ENCODE measurements around the gene CTAGE8.
"Not testable (repeated sequence)": the region's sequence is repeated elsewhere in the genome, so short reads cannot be mapped to it uniquely, and the experiment has no call there.

CTAGE8 gene

DNA sequence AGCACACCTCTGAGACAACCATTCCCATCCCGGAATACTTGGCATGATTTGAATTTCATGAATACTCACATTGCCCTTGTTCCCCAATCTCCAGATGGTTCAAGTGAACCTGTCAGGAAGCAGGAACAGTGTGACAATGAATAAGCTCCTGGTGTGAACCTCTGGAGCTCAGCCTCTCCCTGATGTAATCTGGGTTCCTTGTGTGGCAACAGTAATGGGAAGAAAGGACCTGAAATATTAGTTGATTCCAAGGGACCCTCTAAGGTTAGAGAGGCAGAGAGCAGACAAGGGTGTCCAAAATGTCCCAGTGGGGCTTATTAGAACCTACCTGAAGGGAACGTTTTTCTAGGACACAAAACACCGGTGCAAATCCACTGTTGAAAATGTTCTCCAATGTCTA is 13.0 kb downstream of the CTAGE8 start:
- no peak for DNase-seq

DNA sequence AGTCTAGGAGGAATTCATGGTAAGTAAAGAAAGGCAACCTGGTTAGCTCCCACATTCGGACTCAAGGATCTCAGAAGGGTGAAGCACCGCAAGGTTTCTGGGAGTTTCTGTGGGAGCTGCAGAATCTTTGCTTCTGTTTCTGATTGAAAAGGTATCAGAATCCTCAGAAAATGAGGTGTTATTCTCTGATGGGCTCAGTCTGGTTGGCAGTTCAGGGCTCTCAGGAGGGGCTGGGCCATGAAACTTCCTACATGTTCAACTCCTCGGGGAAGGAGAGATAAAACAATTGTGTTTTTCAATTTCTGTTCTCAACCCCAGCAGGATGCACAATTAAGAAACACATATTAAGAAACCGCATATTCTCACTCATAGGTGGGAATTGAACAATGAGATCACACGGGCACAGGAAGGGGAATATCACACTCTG is 13.6 kb downstream of the CTAGE8 start:
- DNase-seq, result no peak

DNA sequence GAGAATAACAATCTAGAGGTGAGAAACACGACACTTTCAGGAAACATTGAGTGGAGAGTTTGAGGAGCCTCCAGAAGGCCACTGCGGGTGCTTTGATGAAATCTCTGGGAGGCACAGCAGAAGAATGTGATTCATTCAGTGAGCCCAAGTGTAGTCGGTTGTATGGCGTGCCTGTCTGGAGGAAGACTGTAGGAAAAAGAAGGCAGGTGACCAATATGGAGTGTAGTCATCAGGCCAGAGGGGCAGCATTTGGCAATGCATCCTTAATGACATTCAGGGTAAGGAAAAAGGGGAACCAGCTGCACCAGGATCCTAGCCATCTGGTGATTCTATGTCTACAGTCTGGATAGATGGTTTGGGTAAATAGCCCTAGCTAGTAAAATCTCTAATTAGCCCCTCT is 16.8 kb downstream of the CTAGE8 start:
- not testable (repeated sequence) for DNase-seq

DNA sequence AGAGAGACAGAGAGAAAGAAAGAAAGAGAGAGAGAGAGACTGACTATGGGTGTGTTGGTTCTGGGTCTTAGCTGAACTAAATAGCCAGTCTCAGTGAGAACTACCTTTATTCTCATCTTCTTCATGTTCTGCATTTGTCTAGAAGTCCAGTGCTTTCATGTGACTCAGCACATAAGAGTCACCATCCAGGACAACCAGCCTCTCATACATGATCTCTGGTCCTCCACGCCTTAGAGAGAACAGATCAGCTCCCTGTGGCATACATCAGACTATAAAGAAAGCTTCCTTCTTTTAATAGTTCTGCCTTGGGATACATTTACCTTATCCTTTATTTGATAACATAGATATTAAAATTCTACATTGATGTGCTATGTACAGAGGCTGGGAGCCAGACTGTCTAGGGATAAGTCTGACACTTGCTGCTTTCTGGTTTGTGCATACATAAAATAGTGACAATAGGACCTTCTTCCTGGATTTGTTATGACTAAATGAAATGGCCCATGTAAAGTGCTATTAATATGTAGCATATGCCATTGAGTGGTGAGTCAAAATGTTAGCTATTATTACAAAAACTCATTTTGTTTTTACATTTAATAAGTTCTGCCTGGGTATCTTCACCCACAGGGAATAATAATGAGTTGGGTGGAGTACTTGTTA is 21.3 kb downstream of the CTAGE8 start:
- not testable (repeated sequence) for DNase-seq

DNA sequence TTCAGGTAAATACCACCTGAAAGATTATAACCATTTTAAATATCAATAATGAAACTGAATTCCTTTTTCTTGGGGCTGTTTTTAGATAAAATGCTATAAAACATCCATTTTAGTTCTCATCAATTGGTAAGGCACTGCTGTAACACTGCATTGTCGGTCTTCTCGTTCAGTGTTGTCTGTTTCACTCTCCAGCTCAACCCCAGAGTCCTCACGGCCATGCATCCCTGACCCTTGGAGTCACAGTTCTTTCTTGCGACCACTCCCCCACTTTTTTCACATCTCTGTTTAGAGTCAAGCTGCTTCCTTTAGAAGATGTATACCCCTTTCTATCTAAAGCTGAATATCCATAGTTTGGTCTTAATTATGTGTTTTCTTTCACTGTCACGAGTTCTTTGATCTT is 22.1 kb downstream of the CTAGE8 start:
- not testable (repeated sequence) for DNase-seq

DNA sequence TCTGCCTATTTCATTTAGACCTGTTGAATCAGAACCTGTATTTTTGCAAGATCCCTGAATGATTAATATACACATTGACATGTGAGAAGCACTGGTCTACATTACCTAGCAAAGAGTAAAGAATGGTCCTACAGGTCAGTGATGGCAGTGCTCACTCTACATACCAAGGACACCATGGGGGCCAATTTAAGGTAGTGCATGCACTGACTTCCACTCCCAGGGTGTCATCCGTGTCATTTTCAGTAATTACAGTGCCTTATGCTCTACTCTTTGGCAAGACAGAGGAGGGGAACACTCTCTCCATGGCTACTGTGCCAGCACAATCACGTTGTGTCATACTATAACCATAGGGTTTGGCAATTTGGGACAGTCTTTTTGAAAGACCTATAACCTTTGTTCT is 23.7 kb downstream of the CTAGE8 start:
- DNase-seq, result not testable (repeated sequence)

DNA sequence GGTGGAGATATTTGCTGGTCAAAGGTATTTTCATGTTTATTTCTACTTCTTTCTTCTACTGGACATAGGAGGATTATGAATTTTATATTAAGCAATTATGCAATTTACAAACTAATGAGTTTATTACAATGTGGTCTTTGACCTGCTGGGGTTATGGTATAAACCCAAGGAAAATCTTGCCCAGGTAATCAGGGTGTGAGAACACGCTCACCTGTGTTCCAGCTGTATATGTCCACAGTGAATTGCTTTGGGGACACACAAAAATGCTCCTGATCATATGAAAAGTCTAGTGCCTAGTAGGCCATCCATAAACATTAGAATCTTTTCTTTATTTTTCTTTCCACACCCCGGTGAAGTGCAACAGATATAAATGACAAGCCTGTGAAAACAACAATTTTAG is 29.7 kb downstream of the CTAGE8 start, which contains the start of gene OR2A42:
Gene OR2A42 (minus strand): TSS at position 241 of the 400 bp plus-strand sequence. CDS start 6,762 bp downstream, outside the sequence.
- not testable (repeated sequence) for DNase-seq

DNA sequence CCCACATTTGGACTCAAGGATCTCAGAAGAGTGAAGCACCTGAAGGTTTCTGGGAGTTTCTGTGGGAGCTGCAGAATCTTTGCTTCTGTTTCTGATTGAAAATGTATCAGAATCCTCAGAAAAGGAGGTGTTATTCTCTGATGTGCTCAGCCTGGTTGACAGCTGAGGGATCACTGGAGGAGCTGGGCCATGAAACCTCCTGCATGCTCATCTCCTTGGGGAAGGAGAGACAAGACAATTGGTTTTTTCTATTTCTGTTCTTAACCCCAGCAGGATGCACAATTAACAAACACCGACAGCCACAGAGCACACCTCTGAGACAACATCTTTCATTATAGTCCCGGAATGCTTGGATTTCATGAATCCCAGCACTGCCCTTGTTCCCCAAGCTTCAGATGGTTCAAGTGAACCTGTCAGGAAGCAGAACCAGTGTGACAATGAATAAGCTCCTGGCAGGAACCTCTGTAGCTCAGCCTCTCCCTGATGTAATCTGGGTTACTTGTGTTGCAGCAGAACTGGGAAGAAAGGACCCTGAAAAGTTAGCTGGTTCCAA is 30.5 kb downstream of the CTAGE8 start:
- DNase-seq, result not testable (repeated sequence)

DNA sequence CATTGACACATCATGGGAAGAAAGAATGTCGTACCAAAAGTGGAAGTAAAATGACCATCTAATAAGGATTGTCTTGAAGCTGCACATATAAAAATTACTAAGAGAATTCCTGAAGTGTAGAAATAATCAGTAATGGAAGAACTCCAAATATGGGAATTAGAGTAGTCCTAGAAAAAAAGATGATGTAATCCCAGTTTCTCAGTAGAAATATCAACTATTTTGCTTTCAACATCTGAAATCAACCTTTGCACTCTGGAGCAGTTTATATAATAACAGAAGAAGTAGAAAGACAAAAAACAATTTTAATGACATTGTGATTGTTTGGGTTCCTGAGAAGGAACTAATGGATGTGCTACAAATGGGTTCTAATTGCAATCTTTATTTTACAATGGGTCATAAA is 36.0 kb downstream of the CTAGE8 start:
- DNase-seq, result not testable (repeated sequence)

DNA sequence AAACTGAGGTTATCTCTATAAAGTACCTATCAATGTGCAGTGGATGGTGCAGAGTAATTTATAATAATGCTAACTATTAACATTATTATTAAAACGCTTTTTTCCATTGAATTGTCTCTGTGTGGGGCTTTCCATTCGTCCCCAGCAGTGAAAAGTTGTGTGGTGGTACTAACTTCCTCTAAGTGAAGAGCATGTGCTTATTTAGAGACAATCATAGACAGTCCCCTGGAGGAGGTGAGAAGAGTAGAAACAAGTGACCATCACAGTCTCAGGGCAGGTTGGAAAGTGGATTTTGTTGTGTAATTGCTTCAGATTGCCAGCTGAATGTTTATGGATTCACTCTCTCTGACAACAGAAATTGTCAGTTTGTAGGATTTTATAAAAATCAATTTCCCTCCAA is 38.1 kb downstream of the CTAGE8 start:
- DNase-seq, result not testable (repeated sequence)

DNA sequence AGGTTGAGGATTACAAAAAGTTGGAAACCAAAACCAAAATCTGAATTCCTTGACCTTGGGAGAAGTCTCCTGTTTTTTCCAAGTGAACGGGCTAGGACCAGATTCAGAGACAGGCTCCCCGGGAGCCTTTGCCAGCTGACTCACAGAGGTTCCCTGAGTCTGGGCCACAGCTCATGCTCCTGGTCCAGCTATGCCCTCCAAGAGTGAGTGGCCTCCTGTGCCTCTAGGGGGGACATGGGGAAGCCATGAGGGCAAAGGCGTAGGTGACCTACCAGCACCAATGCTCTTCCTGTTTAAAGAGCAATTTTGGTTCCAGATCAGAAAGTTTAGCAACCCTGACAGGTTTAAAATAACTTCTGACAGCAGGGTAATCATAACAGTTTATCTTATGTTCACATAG is 40.3 kb downstream of the CTAGE8 start:
- not testable (repeated sequence) for DNase-seq

DNA sequence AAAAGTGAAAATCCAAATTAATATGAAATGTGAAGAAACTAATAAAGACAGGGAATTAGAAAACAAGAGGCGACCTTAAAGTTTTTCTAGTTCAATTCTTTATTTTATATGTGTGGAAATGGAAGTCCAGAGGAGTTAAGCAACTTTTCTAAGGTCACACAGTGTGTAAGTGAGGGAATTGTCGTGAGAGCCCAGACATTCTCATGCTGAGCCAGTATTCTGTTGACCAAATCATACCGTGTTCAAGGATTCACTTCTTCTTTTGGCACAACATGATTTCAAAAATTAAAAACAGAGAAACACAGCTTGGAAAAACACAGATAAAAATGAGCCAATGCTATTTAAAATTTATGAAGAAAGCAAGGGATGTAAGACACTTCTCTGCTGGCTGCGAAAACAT is 42.2 kb downstream of the CTAGE8 start:
- not testable (repeated sequence) for DNase-seq

DNA sequence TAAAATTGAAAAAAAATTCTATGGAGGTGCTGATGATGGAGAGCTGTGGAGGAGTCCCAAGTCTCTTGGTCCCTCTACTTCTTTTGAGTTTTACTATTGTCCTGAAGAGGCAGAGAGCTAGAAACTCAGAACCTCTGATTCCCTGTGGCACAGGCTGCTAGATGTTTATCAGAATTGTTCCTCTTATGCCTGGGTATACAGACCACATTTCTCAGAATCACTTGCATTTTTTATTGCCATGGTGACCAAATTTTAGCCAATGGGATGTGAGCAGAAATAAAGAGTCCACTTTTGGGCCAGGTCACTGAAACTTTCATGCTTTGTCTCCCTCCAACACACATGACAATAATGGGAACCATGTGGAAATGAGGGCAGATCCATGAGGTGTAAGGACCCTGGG is 45.4 kb downstream of the CTAGE8 start:
- DNase-seq, result not testable (repeated sequence)

DNA sequence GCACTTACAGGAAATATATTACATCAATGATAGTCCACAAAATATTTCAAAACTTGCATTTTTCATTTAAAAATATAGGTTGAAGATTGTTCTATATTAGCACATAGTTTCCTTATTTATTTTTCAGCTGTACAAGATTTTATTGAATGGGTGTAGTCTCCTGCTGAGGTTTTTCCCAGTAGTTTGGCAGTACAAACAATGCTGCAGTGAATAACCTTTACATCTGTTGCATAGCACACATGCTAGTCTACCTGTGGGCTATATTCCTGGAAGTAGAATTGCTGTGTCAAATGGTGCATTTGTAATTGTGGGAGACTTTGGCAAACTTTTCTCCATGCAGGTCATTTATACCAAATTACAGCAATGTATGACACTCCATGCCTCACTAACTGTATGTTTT is 48.6 kb downstream of the CTAGE8 start:
- DNase-seq, result not testable (repeated sequence)

DNA sequence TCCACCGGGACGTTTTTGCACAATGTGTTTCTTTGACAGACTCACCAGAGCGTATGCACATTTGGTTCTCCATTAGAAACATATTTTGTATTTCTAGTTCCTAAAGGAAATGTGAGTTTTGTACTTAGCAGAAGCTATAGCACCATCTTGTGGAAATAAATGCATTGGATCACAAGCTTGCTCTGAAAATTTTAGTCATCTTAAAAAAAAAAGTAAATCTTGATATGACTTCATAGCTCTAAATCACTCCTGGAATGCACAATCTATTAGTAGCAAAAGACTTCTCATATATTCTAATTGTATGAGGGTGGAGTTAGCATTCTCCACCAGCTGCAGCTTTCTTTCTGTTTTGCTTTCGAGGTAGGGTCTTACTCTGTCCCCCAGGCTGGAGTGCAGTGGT is 49.9 kb downstream of the CTAGE8 start:
- not testable (repeated sequence) for DNase-seq

DNA sequence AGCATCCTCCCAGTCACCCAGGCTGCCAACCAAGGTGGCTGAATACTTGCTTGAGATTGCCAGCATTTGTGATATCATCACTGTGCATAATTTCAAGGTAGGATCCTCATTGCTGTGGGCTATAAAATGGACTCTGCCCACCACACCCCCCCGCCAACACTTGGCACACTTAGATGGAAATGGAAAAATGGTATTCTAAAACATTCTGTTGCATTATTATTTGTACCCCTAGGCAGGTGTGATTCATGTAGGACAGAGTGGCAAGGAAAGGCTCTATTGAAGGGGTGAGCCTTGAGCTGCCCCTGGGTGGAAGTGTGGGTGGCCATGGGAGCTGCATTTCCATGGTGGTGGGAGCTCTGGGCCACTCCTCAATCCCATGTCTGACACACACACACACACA is 50.5 kb downstream of the CTAGE8 start:
- DNase-seq, result not testable (repeated sequence)

DNA sequence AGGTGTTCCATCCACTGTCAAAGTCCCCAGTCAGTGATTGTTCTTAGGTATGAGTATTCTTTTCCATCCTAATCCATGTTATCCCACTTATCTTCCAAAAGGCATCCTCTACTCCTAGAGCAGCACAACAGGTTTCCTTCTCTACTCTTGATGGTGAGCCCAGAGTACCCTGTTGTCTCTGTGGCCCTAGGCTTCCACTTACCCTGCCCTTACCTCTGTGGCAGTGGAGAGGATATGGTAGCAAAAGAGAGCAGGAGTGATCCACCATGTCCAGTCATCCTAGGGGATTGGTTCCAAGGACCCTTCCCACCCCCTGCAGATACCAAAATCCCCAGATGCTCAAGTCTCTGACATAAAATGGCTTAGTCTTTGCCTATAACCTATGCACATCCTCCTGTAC is 51.9 kb downstream of the CTAGE8 start:
- DNase-seq, result not testable (repeated sequence)
